B cell (primary cell): ENCODE results near the gene SPATA2. TPM values are rescaled to one million over a fixed set of nuclear protein-coding genes. Genes with fewer than 3 reads are reported as not detected.

Experiments
- ATAC-seq: fragments of 200-7000 bp; cut with Tn5 transposase; one replicate; pipeline ENCODE4 v1.10.0; 2021; ENCODE audit warnings: low read depth, mild to moderate bottlenecking, moderate number of reproducible peaks, moderate library complexity
- CTCF ChIA-PET: fragments of 350-600 bp; sonication (Branson Sonifier 250); formaldehyde crosslinking; loops from one replicate; lab custom pipeline; 2021; ENCODE audit warnings: antibody characterized with exemption, inconsistent platforms; lab: Charles Lee
- POLR2A ChIA-PET: fragments of 350-600 bp; sonication (Branson Sonifier 250); formaldehyde crosslinking; loops from one replicate; lab custom pipeline; 2021; ENCODE audit warnings: antibody characterized with exemption; lab: Charles Lee
- DNase-seq: peaks from one replicate; pipeline ENCODE4 v3.0.0; 2013
- H2AFZ ChIP-seq: 2 replicates; pipeline ENCODE4 v1.6.1; 2012; ENCODE audit warnings: mild to moderate bottlenecking, low read depth, low read length; ENCODE audit not compliant: insufficient read depth, poor library complexity, severe bottlenecking
- H3K27ac ChIP-seq, 2 donors: 1 replicate in 1 of 2; 2 replicates in 1 of 2; pipeline ENCODE4 v1.5.1; 2012 to 2013; ENCODE audit warnings: low read length in 2 of 2, mild to moderate bottlenecking in 2 of 2, moderate library complexity in 1 of 2
- H3K27me3 ChIP-seq, 4 experiments: fragments of 200-600 bp in 1 of 4; sonication (generic) in 1 of 4; replicated peaks in 1 of 4; 1 replicate in 2 of 4; 2 replicates in 2 of 4; pipeline versions ENCODE4 v1.6.1 to v1.7.0; 2013 to 2016; ENCODE audit warnings: low read length in 3 of 4, mild to moderate bottlenecking in 2 of 4, mixed read lengths in 1 of 4, moderate library complexity in 1 of 4; ENCODE audit not compliant: insufficient read depth in 4 of 4, control insufficient read depth in 3 of 4; ENCODE audit errors: control extremely low read depth in 1 of 4
- H3K36me3 ChIP-seq, 2 experiments: replicated peaks in 1 of 2; 1 replicate in 1 of 2; 2 replicates in 1 of 2; pipeline versions ENCODE4 v1.6.1 to v1.7.1; 2013; ENCODE audit warnings: low read length in 1 of 2; ENCODE audit not compliant: insufficient read depth in 2 of 2, control insufficient read depth in 1 of 2; ENCODE audit errors: control extremely low read depth in 1 of 2, extremely low read depth in 1 of 2
- H3K4me1 ChIP-seq, 2 donors: fragments of 200-600 bp in 1 of 2; sonication (generic) in 1 of 2; 1 replicate in 1 of 2; 2 replicates in 1 of 2; pipeline versions ENCODE4 v1.5.1 to v1.6.1; 2013 to 2017; ENCODE audit warnings: low read length in 2 of 2; ENCODE audit not compliant: control insufficient read depth in 2 of 2, insufficient read depth in 2 of 2
- H3K4me2 ChIP-seq: replicated peaks from 2 replicates; pipeline ENCODE3; 2012; ENCODE audit warnings: mild to moderate bottlenecking, low read depth, low read length; ENCODE audit not compliant: poor library complexity, severe bottlenecking
- H3K4me3 ChIP-seq, 5 experiments: fragments of 200-600 bp in 1 of 5; sonication (generic) in 1 of 5; 1 replicate in 3 of 5; 2 replicates in 2 of 5; pipeline versions ENCODE4 v1.5.1 to v1.7.0; 2011 to 2016; ENCODE audit warnings: low read length in 4 of 5, mild to moderate bottlenecking in 4 of 5, low read depth in 2 of 5, control low read depth in 1 of 5, moderate library complexity in 1 of 5; ENCODE audit not compliant: insufficient read depth in 1 of 5; ENCODE audit errors: control extremely low read depth in 1 of 5, extremely low read depth in 1 of 5
- H3K79me2 ChIP-seq: fragments of 200-600 bp; sonication (generic); one replicate; pipeline ENCODE4 v1.6.0; 2016; ENCODE audit warnings: low read length; ENCODE audit not compliant: control insufficient read depth, insufficient read depth
- H3K9ac ChIP-seq: fragments of 200-600 bp; sonication (generic); 2 replicates; pipeline ENCODE4 v1.6.1; 2017; ENCODE audit warnings: mild to moderate bottlenecking, low read length, moderate library complexity
- H3K9me3 ChIP-seq, 3 donors: one replicate each; pipeline versions ENCODE4 v1.6.1 to v1.7.1; 2013; ENCODE audit warnings: low read length in 2 of 3; ENCODE audit not compliant: control insufficient read depth in 2 of 3, insufficient read depth in 1 of 3; ENCODE audit errors: control extremely low read depth in 1 of 3
- H4K20me1 ChIP-seq: 2 replicates; pipeline ENCODE4 v1.6.0; 2012; ENCODE audit warnings: mild to moderate bottlenecking, low read length; ENCODE audit not compliant: insufficient read depth, control insufficient read depth, poor library complexity, severe bottlenecking
- H3K27ac Mint-ChIP-seq: one replicate; pipeline ENCODE4 v1.8.0; 2021; ENCODE audit warnings: mixed read lengths
- H3K27me3 Mint-ChIP-seq: one replicate; pipeline ENCODE4 v1.8.0; 2021; ENCODE audit warnings: mixed read lengths
- H3K4me1 Mint-ChIP-seq: one replicate; pipeline ENCODE4 v1.8.0; 2021; ENCODE audit warnings: mixed read lengths
- H3K4me3 Mint-ChIP-seq: one replicate; pipeline ENCODE4 v1.8.0; 2021; ENCODE audit warnings: mixed read lengths
- H3K9me3 Mint-ChIP-seq: one replicate; pipeline ENCODE4 v1.8.0; 2022; ENCODE audit warnings: mixed read lengths; ENCODE audit not compliant: insufficient read depth
- CTCF ChIP-seq: fragments of 200-600 bp; IDR thresholded peaks from one replicate; pipeline ENCODE4 v1.8.0; 2022; ENCODE audit warnings: antibody characterized with exemption, mild to moderate bottlenecking
- EZH2 ChIP-seq: IDR thresholded peaks from 2 replicates; pipeline ENCODE4 v1.6.1; 2012; ENCODE audit warnings: borderline replicate concordance, low read depth, mild to moderate bottlenecking, moderate library complexity, low read length; ENCODE audit not compliant: insufficient read depth, poor library complexity, severe bottlenecking
- whole genome bisulfite sequencing: methylation state at CpG from one replicate; pipeline ENCODE4 v1.1.5; 2013; ENCODE audit warnings: missing lambda C conversion rate; ENCODE audit not compliant: insufficient coverage; 5-methylcytosine and 5-hydroxymethylcytosine counted together
- intact Hi-C: fragments of 100-400 bp; cut with micrococcal nuclease; formaldehyde crosslinking; loops from one replicate; pipeline ENCODE4 v1.10.0; 2022
- polyA plus RNA-seq: library from polyadenylated mRNA; depleted of rRNA; stranded (reverse); fragments of >200 nt; gene quantifications from 2 replicates; pipeline ENCODE4 v1.2.3, GENCODE V29; 2012
- total RNA-seq, 2 donors: library from RNA; stranded (reverse); fragments of 120-200 nt in 1 of 2; gene quantifications; 1 replicate in 1 of 2; 2 replicates in 1 of 2; pipeline versions ENCODE4 v1.2.3 to v1.2.4, GENCODE V29; 2013 to 2022

The SPATA2 gene
- total and polyA plus RNA-seq, 2 donors (not counting 1 experiment from before 2014, with no cell fraction given): 10.7 to 20.0 TPM

- Mint-ChIP-seq H3K27me3 (no peaks in the 10 kb centered on the region), H3K27ac (no peak overlapping the region), H3K4me1 (no peaks in the 10 kb centered on the region), H3K4me3 (no peak overlapping the region), H3K9me3 (no peaks in the 10 kb centered on the region)
- DNase-seq: no peak
- Histone ChIP-seq H3K9ac (no peak overlapping the region), H3K4me1 (no peaks in the 10 kb centered on the region), H3K27ac (no peak overlapping the region), H3K36me3 (peaks cover 0 to 46% of the 10 kb centered on the region in 2 experiments), H3K27me3 (no peaks in the 10 kb centered on the region), H2AFZ (no peak overlapping the region), H3K79me2 (no peaks in the 10 kb centered on the region), H4K20me1 (no peaks in the 10 kb centered on the region), H3K4me2 (no peak overlapping the region), H3K9me3 (no peaks in the 10 kb centered on the region), H3K4me3 (no peak overlapping the region)
- POLR2A ChIA-PET: no interaction called here
- intact Hi-C loops: no loop called here
- no peak for TF ChIP-seq EZH2
- TF ChIP-seq CTCF: no peak
- ATAC-seq: no peak
- WGBS: over 99% methylated on average over 9 of the region's 10 CpGs
- CTCF ChIA-PET: no interaction called here
Observed at GRCh38 chr20:49883246-49883802, 32.0 kb downstream of the SPATA2 start.

DNA sequence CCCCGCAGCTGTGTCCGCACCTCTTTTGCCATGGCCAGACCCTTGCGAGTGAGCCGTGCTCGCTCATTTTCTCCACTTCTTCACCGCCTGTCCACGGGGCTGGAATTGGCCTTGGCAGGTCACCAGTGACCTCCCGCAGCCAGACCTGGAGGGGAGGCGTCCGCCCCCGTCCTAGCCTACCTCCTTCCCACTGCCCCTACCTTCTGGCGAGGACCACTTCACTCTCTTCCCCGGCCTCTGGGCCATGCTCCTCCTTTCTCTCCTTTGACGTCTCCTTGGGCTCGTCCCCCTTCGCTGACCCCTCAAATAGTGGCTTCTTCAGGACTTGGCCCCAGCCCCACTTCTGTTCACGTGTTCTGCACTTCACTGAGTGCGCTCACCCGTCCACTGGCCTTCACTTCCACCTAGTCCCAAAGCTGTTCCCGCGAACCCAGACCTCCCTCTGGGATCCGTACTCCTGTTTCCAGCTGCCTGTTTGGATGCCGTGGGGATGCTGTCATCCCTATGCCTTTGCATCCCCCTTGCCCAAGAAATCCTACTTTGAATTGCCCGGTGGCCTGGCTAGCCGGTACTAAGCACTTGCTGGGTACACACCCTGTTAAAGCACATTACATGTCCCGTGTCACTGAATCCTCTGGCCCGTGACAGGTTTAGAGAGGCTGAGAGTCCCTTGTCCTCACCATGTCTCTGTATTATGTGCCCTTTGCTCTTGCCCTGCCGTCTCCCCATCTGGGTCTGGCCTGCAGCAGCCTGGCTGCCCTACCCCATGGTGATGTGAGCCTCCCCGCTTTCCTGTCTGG lies 33.0 kb downstream of the SPATA2 start:
- peaks cover 0 to 52% of the 10 kb centered on the region in 2 experiments for H3K36me3 ChIP-seq
- H3K79me2 ChIP-seq: no peaks in the 10 kb centered on the region
- H4K20me1 ChIP-seq: no peaks in the 10 kb centered on the region
- no peaks in the 10 kb centered on the region for H3K27me3 Mint-ChIP-seq
- DNase-seq: no peak
- no peaks in the 10 kb centered on the region for H3K9me3 ChIP-seq
- H2AFZ ChIP-seq: no peak overlapping the region
- intact Hi-C loops: no loop called here
- no peaks in the 10 kb centered on the region for H3K4me1 ChIP-seq
- ATAC-seq: no peak
- no peak overlapping the region for H3K4me3 Mint-ChIP-seq
- H3K9me3 Mint-ChIP-seq: no peaks in the 10 kb centered on the region
- TF ChIP-seq EZH2 (no peak), CTCF (no peak)
- no peak overlapping the region for H3K4me3 ChIP-seq
- H3K9ac ChIP-seq: no peak overlapping the region
- no peak overlapping the region for H3K27ac Mint-ChIP-seq
- no peak overlapping the region for H3K4me2 ChIP-seq
- H3K27me3 ChIP-seq: no peaks in the 10 kb centered on the region
- ChIA-PET POLR2A (no interaction called here), CTCF (no interaction called here)
- no peaks in the 10 kb centered on the region for H3K4me1 Mint-ChIP-seq
- 98% methylated on average over 26 of the region's 29 CpGs for WGBS
- H3K27ac ChIP-seq: no peak overlapping the region
